HG03442 (cell line): ENCODE measurements around the gene DDX54.

ENCODE experiments used
- ATAC-seq: cut with Tn5 transposase; IDR thresholded peaks from one replicate; pipeline ENCODE4 v1.9.1; 2021; ENCODE audit warnings: mild to moderate bottlenecking, moderate library complexity; ENCODE audit not compliant: unreplicated experiment

Gene DDX54

DNA sequence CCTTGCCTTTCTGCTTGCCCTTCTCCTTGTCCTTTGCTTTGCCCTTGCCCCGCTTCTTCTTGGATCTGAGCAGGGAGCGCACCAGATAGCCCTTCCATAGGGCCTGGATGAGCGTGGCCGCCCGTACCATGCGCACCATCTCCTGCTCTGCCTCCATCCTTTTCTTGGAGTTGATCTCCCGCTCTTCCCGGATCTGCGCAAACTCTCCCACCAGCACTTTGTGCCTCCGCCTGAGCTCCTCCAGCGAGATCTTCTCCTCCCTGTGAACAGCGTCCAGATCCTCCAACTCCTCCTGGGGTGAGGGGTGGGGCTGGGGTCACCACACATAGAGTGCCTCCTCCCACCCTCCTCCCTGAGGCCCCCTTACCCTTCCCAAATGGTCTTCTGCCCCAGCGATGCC, 10.3 kb upstream of the DDX54 start:
- no peak for ATAC-seq

- no peak for ATAC-seq
Measured at GRCh38 chr12:113194971-113195391, 9.7 kb upstream of the DDX54 start.

DNA sequence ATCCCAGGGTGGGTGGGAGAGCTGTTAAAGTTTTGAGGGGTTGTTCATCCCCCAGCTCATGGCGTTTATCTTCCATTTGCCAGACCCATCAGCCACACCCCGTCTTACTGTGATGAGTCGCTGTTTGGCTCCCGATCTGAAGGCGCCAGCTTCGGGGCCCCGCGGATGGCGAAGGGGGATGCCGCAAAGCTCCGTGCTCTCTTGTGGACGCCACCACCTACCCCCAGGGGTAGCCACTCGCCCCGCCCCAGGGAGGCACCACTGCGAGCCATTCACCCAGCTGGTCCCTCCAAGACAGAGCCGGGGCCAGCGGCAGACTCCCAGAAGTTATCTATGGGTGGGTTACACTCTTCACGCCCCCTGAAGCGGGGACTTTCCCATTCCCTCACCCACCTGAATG, 5.9 kb upstream of the DDX54 start:
- no peak for ATAC-seq

GRCh38 chr12:113190761-113191160, 5.5 kb upstream of the DDX54 start:
- ATAC-seq, result no peak

- ATAC-seq, result no peak
Measured at GRCh38 chr12:113189361-113189760, 4.1 kb upstream of the DDX54 start.

- ATAC-seq, result no peak
Measured at GRCh38 chr12:113186666-113187325, 1.5 kb upstream of the DDX54 start.

DNA sequence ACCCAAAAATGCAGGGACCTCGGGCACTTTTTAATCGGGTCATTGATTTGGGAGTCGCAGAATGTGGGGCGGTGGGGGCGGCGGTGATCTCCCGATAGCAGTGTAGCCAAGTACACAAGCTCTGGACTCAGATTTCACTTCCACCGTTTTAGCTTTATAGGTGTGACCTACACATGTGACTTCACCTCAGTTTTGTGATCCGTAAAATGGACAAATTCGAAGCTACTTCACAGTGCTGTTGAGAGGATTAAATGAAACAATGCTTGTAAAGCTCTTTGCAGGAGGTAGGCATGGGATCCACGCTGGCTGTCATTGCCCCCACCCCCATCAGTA, 721 bp upstream of the DDX54 start:
- no peak for ATAC-seq

GRCh38 chr12:113184900-113185179, 438 bp downstream of the DDX54 start:
- ATAC-seq, result peak; percentile 77

- peak; percentile 52 for ATAC-seq
Measured at GRCh38 chr12:113184098-113184899, 979 bp downstream of the DDX54 start.

DNA sequence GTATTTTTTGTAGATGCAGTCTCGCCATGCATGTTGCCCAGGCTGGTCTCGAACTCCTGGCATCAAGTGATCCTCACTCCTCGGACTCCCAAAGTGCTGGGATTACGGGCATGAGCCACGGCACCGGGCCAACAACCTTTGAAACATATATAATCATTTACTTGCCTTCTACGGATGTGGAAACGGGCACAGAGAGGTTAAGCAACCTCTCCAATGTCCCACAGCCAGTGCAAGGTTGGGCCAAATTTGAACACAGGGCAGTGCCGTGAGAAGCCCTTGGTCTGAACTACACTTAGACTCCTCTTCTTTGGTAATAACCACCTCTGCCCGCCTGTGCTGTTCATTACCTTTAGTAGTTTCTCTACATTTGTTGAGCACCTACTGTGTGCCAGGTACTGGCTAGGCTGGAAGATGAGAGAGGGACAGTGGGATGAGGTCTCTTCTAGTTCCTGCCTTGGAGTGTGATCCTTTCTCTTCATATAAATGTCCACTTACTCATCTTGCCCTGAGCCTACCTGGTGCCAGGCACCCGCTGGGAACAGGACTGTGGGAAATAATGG, 2.2 kb downstream of the DDX54 start:
- no peak for ATAC-seq

DNA sequence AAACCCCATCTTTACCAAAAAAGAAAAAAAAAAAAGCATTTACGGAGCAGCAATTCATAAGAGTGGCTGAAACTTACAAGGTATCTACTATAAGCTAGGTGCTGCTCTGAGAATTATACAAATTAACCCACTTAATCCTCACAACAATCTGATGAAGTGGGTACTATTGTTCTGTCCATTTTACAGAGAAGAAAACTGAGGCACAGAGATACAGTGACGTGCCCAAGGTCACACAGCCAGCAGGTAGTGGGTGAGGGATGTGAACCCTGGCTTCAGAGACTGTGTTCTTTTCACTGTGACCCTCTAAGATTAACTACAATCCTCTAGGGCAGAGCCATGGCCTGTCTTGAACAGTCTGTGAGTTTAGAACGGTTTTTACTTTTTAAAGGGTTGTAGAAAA, 3.3 kb downstream of the DDX54 start:
- no peak for ATAC-seq

GRCh38 chr12:113180333-113180732, 4.9 kb downstream of the DDX54 start:
- no peak for ATAC-seq

DNA sequence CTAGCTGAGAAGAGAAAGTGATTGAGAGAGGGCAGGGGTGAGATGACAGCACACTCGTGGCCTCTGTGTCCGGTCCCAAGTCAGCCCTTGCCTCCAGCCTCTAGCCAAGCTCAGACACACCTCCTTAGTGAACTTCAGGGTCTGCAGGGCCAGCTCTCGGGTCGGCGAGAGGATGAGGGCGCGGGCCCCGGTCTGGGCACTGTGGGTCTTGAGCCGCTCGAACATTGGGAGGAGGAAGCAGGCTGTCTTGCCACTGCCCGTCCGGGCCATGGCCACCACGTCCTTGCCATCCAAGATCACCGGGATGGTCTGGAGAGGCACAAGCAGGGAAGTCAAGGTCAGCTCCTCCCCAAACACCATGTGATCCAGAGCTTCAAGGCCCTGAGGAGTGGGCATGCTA, 6.3 kb downstream of the DDX54 start:
- no peak for ATAC-seq

DNA sequence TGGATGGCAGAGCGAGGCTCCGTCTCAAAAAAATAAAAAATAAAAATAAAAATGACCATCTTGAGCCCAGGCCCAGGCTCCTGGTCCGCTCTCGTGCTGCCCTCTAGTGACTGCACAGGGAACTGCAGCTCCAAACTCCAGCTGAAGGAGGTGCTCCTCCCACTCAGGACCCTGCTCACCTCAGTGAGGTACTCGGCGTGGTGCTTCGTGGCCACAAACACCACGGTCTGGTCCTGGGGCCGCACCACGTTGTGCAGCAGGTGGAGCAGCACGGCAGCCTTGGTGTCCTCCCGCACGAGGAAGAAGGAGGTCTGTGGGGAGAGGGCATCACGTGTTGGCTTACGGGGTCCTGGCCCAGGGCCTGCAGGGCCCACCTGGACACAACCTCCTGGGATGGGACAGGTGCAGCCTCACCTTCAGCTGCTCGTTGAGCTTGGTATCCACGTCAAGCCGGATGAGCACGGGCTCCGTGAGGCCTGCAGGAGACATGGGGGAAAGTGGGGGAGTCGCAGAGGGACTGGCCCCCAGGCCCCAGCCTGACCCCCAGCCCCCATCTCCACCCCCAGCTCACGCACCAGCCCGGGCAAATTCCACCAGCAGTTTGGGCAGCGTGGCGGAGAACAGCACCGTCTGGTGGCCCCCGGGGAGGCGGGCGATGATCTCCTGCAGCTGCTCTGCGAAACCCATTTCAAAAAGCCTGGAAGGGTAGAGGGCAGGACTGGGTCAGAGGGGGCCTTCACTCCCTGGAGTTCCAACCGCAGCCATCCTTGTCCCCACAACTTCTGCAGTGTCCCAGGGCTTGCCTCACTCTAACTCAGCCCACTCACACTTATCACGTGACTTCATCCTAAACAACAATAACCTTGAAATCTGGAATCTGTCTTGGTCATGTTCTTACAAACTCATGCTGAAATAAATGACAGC, 10.6 kb downstream of the DDX54 start:
- ATAC-seq, result peak; percentile 50

GRCh38 chr12:113173081-113173698, 12.1 kb downstream of the DDX54 start:
- ATAC-seq, result peak; percentile 49

DNA sequence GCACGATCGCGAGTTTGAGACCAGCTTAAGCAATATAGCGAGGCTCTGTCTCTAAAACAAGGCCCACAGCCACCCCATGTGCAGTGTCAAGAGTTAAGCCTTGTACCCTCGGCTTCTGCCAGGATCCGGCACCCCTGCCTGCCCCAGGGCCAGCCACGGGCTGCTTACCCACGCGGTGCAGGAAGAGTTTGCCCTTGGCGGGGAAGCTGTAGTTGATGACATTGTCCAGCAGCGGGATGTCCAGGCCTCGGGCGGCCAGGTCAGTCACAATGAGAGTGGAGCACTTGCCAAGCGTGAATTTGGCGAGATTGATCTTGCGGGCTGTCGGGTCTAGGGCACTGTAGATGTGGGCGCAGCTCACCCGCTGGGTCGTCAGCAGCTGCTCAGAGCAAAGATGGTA, 13.1 kb downstream of the DDX54 start:
- no peak for ATAC-seq

DNA sequence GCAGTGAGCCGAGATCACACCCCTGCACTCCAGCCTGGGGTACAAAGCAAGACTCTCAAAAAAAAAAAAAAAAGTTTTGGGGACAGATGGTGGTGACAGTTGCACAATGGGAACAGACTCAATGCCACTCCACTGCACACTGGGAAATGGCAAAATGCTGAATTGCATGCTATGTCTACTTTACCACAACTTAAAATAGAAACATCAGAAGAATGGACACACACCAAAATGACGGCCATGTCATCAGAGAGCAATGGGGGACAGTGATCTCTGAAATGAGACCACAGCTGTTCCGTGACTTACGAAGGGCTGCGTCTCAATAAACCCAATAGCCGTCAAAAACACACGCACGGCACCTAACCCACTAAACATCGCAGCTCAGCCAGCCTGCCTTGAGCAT, 13.7 kb downstream of the DDX54 start:
- no peak for ATAC-seq

- no peak for ATAC-seq
Measured at GRCh38 chr12:113170926-113171325, 14.4 kb downstream of the DDX54 start.

DNA sequence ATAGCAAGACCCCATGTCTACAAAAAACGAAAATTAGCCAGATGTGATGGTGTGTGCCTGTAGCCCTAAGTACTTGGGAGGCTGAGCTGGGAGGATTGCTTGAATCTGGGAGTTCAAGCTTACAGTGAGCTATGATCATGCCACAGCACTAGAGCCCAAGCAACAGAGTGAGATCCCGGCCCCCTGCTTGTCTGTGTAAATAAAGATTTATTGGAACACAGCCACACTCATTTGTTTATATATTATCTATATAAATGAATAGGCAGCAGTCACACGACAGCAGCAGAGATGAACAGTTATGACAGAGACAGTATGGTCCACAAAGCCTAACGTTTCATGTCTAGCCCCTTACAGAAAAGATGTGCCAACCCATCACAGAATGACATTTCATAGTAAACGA, 14.8 kb downstream of the DDX54 start:
- no peak for ATAC-seq

GRCh38 chr12:113169697-113170096, 15.6 kb downstream of the DDX54 start:
- ATAC-seq, result no peak

DNA sequence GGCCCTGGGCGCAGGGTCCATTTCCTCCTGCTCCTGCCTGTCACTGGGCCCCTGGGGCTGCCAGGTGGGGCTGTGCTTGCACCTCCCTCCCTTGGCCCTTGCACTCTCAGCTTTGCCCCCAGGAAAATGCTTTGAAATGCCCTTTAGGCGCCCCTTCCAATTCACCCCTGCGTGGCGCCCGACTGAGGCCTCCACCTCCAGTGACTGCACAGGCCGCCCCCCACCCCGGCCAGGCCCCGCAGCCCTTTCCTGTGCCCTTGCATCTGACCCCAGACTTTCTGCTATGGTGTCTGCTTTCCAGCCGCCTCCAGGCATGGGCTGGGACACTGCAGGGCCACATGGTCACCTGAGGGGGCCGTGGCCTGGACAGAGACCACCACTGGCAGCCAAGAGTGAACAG, 17.4 kb downstream of the DDX54 start:
- no peak for ATAC-seq
